ENCODE measurements around the gene NECTIN1.

Gene NECTIN1

DNA sequence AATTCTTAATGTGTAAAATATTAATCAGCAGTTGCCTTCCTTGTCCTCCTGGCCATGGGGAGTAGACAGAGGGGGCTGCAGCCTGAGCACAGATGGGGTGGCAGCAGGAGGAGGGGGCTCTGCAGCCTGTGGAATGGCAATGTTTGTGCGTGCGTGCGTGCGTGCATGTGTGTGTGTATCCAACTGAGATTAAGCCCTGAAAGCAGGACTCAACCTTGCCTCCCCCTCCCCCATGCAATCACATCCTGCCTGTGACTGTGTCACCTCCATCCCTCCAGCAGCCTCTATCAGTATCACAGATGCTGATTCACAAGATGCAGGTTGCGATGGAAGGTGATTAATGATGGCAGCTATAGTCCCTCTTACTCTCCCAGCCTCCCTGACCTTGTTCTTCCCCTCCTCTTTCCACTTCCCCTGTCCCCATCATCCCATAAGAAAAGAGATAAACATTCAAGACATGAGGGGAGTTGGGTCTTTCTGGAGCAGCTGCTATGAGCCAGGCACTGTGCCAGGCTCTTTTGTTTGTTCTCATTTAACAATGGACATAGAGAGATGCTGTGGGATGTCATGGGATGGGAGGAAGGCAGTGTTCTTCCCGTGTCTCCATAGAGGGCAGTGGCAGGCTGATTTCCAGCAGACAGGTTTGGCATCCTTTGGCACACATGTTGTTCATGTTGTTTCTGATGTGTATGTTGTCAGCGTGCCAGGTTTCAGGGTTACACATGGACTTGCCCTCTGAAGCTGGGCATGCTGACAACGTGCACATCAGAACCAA, 43.8 kb upstream of the NECTIN1 start:
- Histone ChIP-seq H3K4me3 (no peak overlapping the region), H3K27ac (no peak overlapping the region)
- TF ChIP-seq, protein P1, sequence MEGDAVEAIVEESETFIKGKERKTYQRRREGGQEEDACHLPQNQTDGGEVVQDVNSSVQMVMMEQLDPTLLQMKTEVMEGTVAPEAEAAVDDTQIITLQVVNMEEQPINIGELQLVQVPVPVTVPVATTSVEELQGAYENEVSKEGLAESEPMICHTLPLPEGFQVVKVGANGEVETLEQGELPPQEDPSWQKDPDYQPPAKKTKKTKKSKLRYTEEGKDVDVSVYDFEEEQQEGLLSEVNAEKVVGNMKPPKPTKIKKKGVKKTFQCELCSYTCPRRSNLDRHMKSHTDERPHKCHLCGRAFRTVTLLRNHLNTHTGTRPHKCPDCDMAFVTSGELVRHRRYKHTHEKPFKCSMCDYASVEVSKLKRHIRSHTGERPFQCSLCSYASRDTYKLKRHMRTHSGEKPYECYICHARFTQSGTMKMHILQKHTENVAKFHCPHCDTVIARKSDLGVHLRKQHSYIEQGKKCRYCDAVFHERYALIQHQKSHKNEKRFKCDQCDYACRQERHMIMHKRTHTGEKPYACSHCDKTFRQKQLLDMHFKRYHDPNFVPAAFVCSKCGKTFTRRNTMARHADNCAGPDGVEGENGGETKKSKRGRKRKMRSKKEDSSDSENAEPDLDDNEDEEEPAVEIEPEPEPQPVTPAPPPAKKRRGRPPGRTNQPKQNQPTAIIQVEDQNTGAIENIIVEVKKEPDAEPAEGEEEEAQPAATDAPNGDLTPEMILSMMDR (IDR thresholded peaks at IDR 0.05) = no peak
- DNase-seq (ENCODE audit: low spot score) = no peak

DNA sequence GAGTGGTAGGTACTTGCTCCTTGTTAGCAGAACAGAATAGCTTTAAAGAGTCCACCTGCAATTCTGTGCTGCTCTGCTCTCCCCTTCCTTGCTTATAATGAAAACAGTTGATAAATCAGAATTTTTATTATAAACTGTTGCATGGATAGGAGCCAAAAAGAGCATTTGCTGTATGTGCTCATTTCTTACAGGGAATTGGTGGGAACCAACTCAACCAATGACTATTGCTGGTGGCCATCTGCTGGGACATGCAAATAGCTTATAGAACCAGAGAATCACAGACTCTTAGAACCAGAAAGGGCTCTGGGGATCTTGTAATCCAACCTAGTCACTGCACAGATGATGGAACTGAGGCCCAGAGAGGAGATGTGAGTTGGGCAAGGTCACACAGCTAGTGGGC, 43.1 kb upstream of the NECTIN1 start:
- no peak overlapping the region for H3K4me3 ChIP-seq
- TF ChIP-seq, protein P1 (IDR thresholded peaks at IDR 0.05) = no peak
- no peak for DNase-seq (ENCODE audit: low spot score)
- H3K27ac ChIP-seq = no peak overlapping the region

DNA sequence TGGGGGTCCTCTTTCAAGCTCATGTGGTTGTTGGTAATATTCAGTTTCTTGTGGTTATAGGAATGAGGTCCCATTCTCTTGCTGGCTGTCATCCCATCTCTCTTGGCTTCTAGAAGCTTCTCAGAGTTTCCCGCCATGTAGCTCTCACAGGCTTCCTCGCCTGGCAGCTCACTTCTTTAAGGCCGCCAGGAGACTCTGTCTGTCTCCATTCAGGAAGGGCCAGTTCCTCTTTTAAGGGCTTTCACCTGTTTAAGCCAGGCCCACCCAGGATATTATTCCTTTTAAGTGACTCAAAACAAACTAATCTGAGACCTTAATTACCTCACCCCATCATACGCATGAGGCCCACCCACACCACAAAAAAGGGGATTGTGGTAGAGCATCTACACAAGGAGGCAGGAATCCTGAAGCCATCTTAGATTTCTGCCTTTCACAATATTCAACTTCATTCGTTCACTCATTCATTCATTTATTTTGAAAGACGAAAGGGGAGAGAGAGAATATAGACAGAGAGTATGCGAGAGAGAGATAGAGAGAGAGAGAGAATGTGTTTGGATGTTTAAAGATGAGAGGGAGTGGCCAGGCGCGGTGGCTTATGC, 42.3 kb upstream of the NECTIN1 start:
- no peak overlapping the region for H3K4me3 ChIP-seq
- DNase-seq (ENCODE audit: low spot score) = no peak
- TF ChIP-seq, protein P1 (IDR thresholded peaks at IDR 0.05) = no peak
- H3K27ac ChIP-seq = no peak overlapping the region

DNA sequence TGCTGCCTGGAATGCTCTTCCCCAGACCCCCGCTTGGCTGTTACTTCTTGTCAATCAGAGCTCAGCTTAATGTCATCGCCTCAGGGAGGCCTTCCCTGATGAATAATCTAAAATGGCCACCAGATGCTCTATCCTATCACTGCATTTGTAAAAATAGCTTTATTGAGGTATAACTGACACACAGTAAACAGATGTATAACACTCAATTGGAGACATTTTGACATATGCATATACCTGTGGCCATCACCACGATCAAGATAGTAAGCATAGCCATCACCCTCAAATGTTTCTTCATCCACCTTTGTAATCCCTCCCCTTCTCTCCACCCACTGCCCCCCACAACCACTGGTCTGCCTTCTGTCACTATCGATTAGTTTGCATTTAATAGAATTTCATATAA, 36.6 kb upstream of the NECTIN1 start:
- no peak for DNase-seq (ENCODE audit: low spot score)
- TF ChIP-seq, protein P1 (IDR thresholded peaks at IDR 0.05) = no peak
- no peak overlapping the region for H3K27ac ChIP-seq
- no peak overlapping the region for H3K4me3 ChIP-seq

DNA sequence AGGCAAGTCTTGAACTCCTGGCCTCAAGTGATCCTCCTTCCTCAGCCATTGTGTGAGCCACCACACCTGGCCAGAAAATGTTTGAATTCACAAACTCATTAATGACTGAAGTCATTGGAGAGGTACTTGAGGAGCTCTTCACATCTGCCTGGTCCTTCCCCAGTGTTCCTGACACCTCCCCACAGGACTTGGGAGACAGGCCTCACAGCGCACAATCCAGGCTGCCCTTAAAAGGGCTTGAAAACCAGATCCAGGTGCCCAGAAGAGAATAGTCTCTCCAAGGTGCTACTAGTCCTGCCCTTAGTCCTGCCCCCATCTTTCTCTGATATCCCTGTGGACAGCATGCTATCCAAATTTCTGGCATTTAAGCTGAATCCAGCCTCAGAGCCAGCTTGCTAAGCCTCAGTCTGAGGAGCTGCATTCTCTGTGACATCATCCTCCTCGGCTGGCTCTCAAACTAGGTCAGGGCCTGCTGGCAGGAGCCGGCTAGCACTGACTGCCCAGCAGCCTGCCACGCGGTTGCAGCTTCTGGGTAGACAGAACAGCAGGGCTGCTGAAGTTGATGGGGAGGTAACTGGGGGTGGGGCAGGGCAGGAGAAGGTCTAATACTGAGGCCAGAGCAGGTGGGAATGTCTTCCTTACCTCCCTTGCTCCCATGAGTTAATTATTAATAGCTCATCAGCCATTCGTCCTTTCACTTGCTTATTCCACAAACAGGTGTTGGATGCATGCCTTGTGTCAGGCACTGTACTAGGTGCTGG, 35.3 kb upstream of the NECTIN1 start:
- Histone ChIP-seq H3K4me3 (no peak overlapping the region), H3K27ac (no peak overlapping the region)
- TF ChIP-seq, protein P1 (IDR thresholded peaks at IDR 0.05) = no peak
- DNase-seq (ENCODE audit: low spot score) = no peak

DNA sequence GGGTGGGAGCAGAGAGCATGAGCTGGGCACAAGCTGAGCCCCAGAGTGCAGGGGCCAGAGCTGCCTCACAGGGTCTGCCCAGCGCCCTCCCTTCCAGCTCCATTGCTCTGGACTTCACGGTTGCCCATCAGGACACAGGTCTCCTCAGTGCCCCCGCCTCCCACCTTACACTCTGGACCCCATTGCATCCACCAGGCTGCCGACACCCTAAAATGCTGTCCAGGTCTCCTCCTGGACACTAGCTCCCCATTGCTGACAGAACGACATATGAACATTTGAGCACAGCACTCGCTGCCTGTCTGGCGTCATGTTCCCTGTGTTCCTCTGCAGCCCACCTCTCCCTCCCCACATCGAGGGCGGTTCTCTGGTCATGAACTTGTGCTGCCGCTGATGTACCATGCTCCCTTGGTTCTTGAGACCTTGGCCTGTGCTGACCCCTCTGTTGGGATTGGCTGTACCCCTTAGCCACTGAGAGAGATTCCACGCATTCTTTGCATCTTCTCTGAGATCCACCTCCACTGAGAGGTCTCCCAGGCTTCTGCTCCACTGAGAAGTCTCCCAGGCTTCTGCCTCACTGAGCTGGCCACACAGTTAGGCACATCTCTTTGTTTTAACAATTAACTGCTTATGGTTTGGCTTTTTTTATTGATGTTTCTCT, 34.2 kb upstream of the NECTIN1 start:
- Histone ChIP-seq H3K27ac (no peak overlapping the region), H3K4me3 (no peak overlapping the region)
- TF ChIP-seq, protein P1 (IDR thresholded peaks at IDR 0.05) = no peak
- no peak for DNase-seq (ENCODE audit: low spot score)

Measured in coronary artery (tissue), 2 donors.